Raji (cell line): Measurements from ENCODE around the gene PIK3CD.

Experiments
- POLR2A ChIP-seq: IDR thresholded peaks from 2 replicates; pipeline ENCODE4 v1.6.1; 2011; ENCODE audit warnings: low read depth, low read length, control low read depth; ENCODE audit not compliant: insufficient read depth

Gene PIK3CD

DNA sequence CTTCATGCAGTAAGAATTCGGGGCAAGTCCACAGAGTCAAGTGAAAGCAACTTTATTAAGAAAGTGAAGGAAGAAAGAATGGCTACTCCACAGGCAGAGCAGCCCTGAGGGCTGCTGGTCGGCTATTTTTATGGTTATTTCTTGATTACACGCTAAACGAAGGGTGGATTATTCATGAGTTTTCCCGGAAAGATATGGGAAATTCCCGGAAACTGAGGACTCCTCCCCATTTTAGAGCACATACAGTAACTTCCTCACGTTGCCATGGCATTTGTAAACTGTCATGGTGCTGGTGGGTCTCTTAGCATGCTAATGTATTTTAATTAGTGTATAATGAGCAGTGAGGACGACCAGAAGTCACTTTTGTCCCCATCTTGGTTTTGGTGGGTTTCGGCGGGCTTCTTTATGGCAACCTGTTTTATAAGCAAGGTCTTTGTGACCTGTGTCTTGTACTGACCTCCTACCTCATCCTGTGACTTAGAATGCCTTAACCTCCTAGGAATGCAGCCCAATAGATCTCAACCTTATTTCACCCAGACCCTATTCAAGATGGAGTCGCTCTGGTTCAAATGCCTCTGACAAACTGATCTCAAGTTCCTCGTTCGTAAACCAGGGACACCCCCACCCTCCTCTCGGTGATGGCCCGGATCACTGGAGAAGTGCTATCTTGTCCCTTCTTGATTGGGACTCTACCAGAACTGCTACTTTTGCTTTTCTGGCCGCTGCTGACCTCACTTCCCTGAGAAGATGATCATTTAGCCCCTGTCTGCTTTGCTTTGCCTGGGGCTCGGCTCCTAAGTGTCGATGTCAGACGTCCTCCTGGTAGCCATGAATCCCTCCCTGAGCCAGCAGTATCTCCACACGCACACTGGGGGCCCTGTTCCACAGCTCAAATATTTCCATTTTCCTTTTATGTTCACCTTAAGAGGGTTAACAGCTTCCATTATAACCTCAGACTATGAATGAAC is 123.5 kb downstream of the PIK3CD start:
- TF ChIP-seq POLR2A = no peak

DNA sequence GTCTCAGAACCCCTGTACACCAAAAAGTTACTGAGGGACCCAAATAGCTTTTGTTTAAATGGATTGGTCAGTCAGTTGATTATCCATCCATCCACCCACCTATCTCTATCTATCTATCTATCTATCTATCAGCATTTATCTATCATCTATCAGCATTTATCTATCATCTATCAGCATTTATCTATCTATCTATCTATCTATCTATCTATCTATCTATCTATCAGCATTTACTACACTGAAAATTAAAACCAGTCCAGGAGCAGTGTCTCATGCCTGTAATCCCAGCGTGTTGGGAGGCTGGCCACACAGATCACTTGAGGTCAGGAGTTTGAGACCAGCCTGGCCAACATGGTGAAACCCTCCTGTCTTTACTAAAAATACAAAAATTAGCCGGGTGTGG is 125.2 kb downstream of the PIK3CD start:
- TF ChIP-seq POLR2A = no peak
